Parathyroid adenoma (tissue), 2 donors: ENCODE data around the gene CDH4.

Source experiments
- H2AFZ ChIP-seq: fragments of 300-600 bp; sonication (generic); one replicate; pipeline ENCODE4 v1.7.0; 2017; ENCODE audit warnings: antibody characterized with exemption, mild to moderate bottlenecking
- H3K27ac ChIP-seq: fragments of 300-600 bp; sonication (generic); one replicate; pipeline ENCODE4 v1.7.0; 2017
- H3K27me3 ChIP-seq: fragments of 300-600 bp; sonication (generic); one replicate; pipeline ENCODE4 v1.7.0; 2017; ENCODE audit warnings: low read length; ENCODE audit not compliant: control insufficient read depth, insufficient read depth
- H3K36me3 ChIP-seq: fragments of 300-600 bp; sonication (generic); one replicate; pipeline ENCODE4 v1.7.0; 2017; ENCODE audit warnings: low read length; ENCODE audit not compliant: control insufficient read depth, insufficient read depth
- H3K4me1 ChIP-seq: fragments of 300-600 bp; sonication (generic); one replicate; pipeline ENCODE4 v1.7.0; 2017; ENCODE audit warnings: control low read depth
- H3K4me2 ChIP-seq: fragments of 300-600 bp; sonication (generic); one replicate; pipeline ENCODE4 v1.7.0; 2017; ENCODE audit warnings: low read length
- H3K4me3 ChIP-seq: fragments of 300-600 bp; sonication (generic); one replicate; pipeline ENCODE4 v1.7.0; 2017; ENCODE audit warnings: low read depth, low read length
- H3K79me2 ChIP-seq: fragments of 300-600 bp; sonication (generic); one replicate; pipeline ENCODE4 v1.7.0; 2017; ENCODE audit warnings: control low read depth
- H3K9ac ChIP-seq: fragments of 300-600 bp; sonication (generic); one replicate; pipeline ENCODE4 v1.7.0; 2017; ENCODE audit warnings: mild to moderate bottlenecking
- H3K9me3 ChIP-seq: fragments of 300-600 bp; sonication (generic); one replicate; pipeline ENCODE4 v1.7.0; 2017; ENCODE audit warnings: low read length; ENCODE audit not compliant: control insufficient read depth
- TF ChIP-seq, protein P1 (sequence below): fragments of 300-600 bp; sonication (generic); IDR thresholded peaks from one replicate; pipeline ENCODE4 v1.7.0; 2017; ENCODE audit warnings: antibody characterized with exemption, mild to moderate bottlenecking
- donor health status: primary hyperparathyroidism.

CDH4 gene

DNA sequence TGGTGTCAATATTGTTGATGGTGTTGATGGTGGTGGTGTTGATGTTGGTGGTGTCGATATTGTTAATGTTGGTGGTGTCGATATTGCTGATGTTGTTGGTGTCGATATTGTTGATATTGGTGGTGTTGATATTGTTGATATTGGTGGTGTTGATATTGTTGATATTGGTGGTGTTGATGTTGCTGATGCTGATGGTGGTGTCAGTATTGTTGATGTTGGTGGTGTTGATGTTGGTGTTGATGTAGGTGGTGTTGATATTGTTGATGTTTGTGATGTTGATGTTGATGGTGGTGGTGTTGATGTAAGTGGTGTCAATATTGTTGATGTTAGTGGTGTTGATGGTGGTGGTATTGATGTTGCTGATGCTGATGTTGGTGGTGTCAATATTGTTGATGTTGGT lies 240.0 kb downstream of the CDH4 start:
- Histone ChIP-seq H3K4me1 (no peaks in the 10 kb centered on the region), H3K27me3 (no peaks in the 10 kb centered on the region), H3K9ac (no peak overlapping the region), H3K9me3 (no peaks in the 10 kb centered on the region), H3K4me3 (no peak overlapping the region), H3K79me2 (no peaks in the 10 kb centered on the region), H3K27ac (no peak overlapping the region), H2AFZ (no peak overlapping the region), H3K4me2 (no peak overlapping the region), H3K36me3 (no peaks in the 10 kb centered on the region)
- TF ChIP-seq, protein P1, sequence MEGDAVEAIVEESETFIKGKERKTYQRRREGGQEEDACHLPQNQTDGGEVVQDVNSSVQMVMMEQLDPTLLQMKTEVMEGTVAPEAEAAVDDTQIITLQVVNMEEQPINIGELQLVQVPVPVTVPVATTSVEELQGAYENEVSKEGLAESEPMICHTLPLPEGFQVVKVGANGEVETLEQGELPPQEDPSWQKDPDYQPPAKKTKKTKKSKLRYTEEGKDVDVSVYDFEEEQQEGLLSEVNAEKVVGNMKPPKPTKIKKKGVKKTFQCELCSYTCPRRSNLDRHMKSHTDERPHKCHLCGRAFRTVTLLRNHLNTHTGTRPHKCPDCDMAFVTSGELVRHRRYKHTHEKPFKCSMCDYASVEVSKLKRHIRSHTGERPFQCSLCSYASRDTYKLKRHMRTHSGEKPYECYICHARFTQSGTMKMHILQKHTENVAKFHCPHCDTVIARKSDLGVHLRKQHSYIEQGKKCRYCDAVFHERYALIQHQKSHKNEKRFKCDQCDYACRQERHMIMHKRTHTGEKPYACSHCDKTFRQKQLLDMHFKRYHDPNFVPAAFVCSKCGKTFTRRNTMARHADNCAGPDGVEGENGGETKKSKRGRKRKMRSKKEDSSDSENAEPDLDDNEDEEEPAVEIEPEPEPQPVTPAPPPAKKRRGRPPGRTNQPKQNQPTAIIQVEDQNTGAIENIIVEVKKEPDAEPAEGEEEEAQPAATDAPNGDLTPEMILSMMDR = no peak

DNA sequence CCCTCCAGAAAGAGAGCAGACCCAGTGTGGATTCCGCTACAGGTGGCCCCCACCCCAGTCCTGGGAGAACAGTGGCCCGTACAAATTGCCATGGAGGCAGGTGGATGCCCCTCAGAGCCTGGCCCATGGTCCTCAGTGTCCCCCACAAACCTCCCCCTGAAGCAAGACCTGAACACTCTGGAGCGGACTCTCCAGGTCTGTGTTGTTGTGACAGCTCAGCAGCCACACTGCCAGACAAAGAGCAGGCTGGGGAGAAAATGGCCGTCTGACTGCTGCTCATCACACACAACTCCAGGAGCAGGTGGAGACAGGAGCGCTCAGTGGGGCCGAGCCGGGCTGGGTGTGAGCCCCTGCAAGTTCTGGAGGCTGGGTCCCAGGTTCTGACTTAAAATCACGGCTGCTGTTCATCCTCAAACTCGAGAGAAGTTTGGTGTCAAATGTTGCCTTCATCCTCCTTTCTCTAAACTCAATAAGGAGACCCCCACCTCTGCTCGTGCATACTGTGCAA lies 241.8 kb downstream of the CDH4 start:
- Histone ChIP-seq H3K27me3 (no peaks in the 10 kb centered on the region), H3K27ac (no peak overlapping the region), H3K9me3 (no peaks in the 10 kb centered on the region), H3K4me1 (no peaks in the 10 kb centered on the region), H3K4me3 (no peak overlapping the region), H3K36me3 (no peaks in the 10 kb centered on the region), H2AFZ (no peak overlapping the region), H3K79me2 (no peaks in the 10 kb centered on the region), H3K4me2 (no peak overlapping the region), H3K9ac (no peak overlapping the region)
- TF ChIP-seq, protein P1 = no peak

DNA sequence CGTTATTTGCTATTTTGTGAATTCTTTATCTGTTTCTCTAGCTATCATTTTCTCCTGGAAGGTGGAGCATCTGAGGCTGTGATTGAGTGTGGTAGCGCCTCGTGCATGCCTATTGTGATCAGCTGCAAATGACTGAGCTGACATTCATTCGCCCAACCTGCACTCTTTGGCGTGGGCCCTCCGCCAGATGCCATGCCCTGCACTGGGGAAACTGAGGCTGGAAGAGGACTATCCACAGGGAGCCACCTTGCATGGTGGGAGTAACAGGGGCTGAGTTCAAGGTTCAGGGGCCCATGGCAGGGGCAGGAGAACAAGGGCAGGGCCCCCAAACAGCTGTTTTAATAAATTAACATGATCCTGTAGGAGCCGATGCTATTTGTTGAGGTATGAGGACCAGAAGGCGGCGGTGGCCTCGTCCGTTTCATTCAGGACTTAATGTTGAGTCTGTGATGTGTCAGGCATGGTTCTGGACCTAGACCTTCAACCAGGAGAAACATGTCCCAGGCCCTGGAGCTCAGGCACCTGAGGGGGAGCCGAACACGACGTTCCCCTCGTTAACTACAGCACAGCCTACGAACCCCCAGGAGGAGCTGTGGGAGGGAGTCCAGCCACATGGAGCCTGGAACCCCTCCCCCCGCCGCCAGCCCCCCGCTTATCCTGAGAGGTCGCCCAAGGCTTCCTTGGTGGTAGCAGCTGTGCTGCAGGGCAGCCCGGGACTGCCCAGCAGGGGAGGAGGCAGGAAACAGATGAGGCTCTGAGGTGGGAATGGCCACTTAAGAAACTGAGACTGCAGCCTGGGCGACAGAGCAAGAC lies 242.9 kb downstream of the CDH4 start:
- Histone ChIP-seq H3K9me3 (no peaks in the 10 kb centered on the region), H3K27me3 (no peaks in the 10 kb centered on the region)

DNA sequence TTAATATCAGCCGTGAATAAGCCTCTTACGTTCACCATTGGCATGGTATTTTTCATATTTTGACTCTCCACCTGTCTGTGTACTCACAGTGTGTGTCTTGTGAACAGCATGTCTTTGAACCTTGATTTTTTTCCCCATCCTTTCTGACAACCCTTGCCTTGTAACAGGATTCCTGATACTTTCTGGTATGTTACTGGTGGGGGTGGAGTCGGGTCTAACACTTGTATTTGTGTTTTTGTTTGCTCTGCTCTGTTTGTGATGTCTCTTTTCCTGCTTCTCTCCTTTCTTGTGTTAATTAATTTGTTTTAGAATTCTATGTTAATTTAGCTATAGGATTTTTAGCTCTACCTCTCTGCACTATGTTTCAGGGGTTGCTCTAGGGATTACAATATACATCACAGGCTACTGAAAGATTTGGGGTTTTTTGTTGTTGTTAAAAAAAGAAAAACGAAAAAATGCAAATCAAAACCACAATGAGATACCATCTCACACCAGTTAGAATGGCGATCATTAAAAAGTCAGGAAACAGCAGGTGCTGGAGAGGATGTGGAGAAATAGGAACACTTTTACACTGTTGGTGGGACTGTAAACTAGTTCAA lies 245.1 kb downstream of the CDH4 start:
- Histone ChIP-seq H3K4me2 (no peak overlapping the region), H3K4me3 (no peak overlapping the region), H3K4me1 (no peaks in the 10 kb centered on the region), H2AFZ (no peak overlapping the region), H3K27ac (no peak overlapping the region), H3K27me3 (no peaks in the 10 kb centered on the region), H3K9me3 (no peaks in the 10 kb centered on the region), H3K79me2 (no peaks in the 10 kb centered on the region), H3K36me3 (no peaks in the 10 kb centered on the region), H3K9ac (no peak overlapping the region)
- TF ChIP-seq, protein P1 = no peak

More for the DNA sequence above, 242.9 kb downstream of the CDH4 start:
- Histone ChIP-seq H2AFZ (no peak overlapping the region), H3K4me2 (no peak overlapping the region), H3K36me3 (no peaks in the 10 kb centered on the region), H3K79me2 (no peaks in the 10 kb centered on the region), H3K4me3 (no peak overlapping the region), H3K27ac (no peak overlapping the region), H3K4me1 (no peaks in the 10 kb centered on the region), H3K9ac (no peak overlapping the region)
- TF ChIP-seq, protein P1 = no peak
